Testis (tissue), 3 donors: ENCODE measurements around the gene RGL4. TPM values are rescaled to one million over a fixed set of nuclear protein-coding genes. Genes with fewer than 3 reads are reported as not detected.
"Not testable (repeated sequence)": the region's sequence is repeated elsewhere in the genome, so short reads cannot be mapped to it uniquely, and the experiment has no call there.

Experiments used
- DNase-seq: peaks from one replicate; pipeline ENCODE4 v3.0.0-alpha.2; 2019
- H3K27ac ChIP-seq, 2 donors: fragments of 200-600 bp; sonication (generic); one replicate each; pipeline ENCODE4 v1.5.1; 2019
- H3K27me3 ChIP-seq: fragments of 200-600 bp; sonication (generic); one replicate; pipeline ENCODE4 v1.5.1; 2019
- H3K36me3 ChIP-seq: fragments of 200-600 bp; sonication (generic); one replicate; pipeline ENCODE4 v1.5.1; 2017; ENCODE audit warnings: low read depth; ENCODE audit errors: missing control alignments
- H3K4me1 ChIP-seq: fragments of 200-600 bp; sonication (generic); one replicate; pipeline ENCODE4 v1.5.1; 2019
- H3K4me3 ChIP-seq, 2 donors: fragments of 200-600 bp; sonication (generic); one replicate each; pipeline ENCODE4 v1.5.1; 2017 to 2019
- H3K9me3 ChIP-seq: fragments of 200-600 bp; sonication (generic); one replicate; pipeline ENCODE4 v1.5.1; 2017
- CTCF ChIP-seq, 3 experiments: fragments of 450-650 bp in 2 of 3; fragments of 200-600 bp in 1 of 3; sonication (generic) in 1 of 3; IDR thresholded peaks; one replicate each; pipeline ENCODE4 v1.5.1; 2016 to 2019; ENCODE audit warnings: antibody characterized with exemption in 3 of 3, mild to moderate bottlenecking in 2 of 3, moderate library complexity in 1 of 3
- POLR2A ChIP-seq: fragments of 450-650 bp; IDR thresholded peaks from one replicate; pipeline ENCODE4 v1.6.1; 2017; ENCODE audit warnings: antibody characterized with exemption, mild to moderate bottlenecking, moderate library complexity
- WGBS, 2 donors: methylation state at CpG; one replicate each; pipeline ENCODE4 v1.1.5; 2018; 5-methylcytosine and 5-hydroxymethylcytosine counted together
- intact Hi-C: fragments of 100-400 bp; cut with DNase I; formaldehyde crosslinking; loops from one replicate; pipeline ENCODE4 v1.15.1; 2023; ENCODE audit warnings: low total_unique reads
- polyA plus RNA-seq: library from polyadenylated mRNA; stranded (reverse); fragments of 350-450 nt; fragmentation: Illumina TruSeq; extraction: RNeasy Lipid Tissue Mini Kit (QIAGEN cat#74804); gene quantifications from one replicate; pipeline ENCODE4 v1.2.3, GENCODE V29; 2014; ENCODE audit warnings: low read depth, low replicate concordance; ENCODE audit not compliant: insufficient read depth
- total RNA-seq, 2 donors: library from RNA; depleted of rRNA; stranded (reverse); fragments of >200 nt; gene quantifications; one replicate each; pipeline ENCODE4 v1.2.3, GENCODE V29; 2016

RGL4 gene
- total and polyA plus RNA-seq, 3 donors from 2014 or later = 5.3 to 10.1 (median 8.1) TPM

GRCh38 chr22:23652711-23653110, 38.1 kb upstream of the RGL4 start:
- intact Hi-C loops = no loop called here
- no peak for TF ChIP-seq POLR2A
- no peak for TF ChIP-seq CTCF (IDR thresholded peaks at IDR 0.05)
- DNase-seq = no peak
- WGBS, 2 donors = 82 to 89% methylated on average over 2 to 8 of the region's 8 CpGs
- Histone ChIP-seq H3K4me3 (no peak overlapping the region), H3K27me3 (no peaks in the 10 kb centered on the region), H3K27ac (no peak overlapping the region), H3K36me3 (no peaks in the 10 kb centered on the region), H3K4me1 (no peaks in the 10 kb centered on the region), H3K9me3 (no peaks in the 10 kb centered on the region)

GRCh38 chr22:23655891-23656475, 34.8 kb upstream of the RGL4 start:
- no peak for DNase-seq
- Histone ChIP-seq H3K27ac (no peak overlapping the region), H3K36me3 (no peaks in the 10 kb centered on the region), H3K27me3 (no peaks in the 10 kb centered on the region), H3K4me1 (no peaks in the 10 kb centered on the region), H3K4me3 (no peak overlapping the region), H3K9me3 (no peaks in the 10 kb centered on the region)
- no peak for TF ChIP-seq CTCF (IDR thresholded peaks at IDR 0.05)
- 96% methylated on average over 4 to 6 of the region's 6 CpGs for WGBS, 2 donors
- intact Hi-C loops = no loop called here

- no peak for DNase-seq
- Histone ChIP-seq H3K36me3 (no peaks in the 10 kb centered on the region), H3K9me3 (no peaks in the 10 kb centered on the region), H3K27ac (no peak overlapping the region), H3K4me3 (no peak overlapping the region), H3K4me1 (no peaks in the 10 kb centered on the region), H3K27me3 (no peaks in the 10 kb centered on the region)
- intact Hi-C loops = no loop called here
- no peak for TF ChIP-seq POLR2A
- no peak for TF ChIP-seq CTCF (IDR thresholded peaks at IDR 0.05)
- 64 to 74% methylated on average over 5 of the region's 5 CpGs for WGBS, 2 donors
Measured at GRCh38 chr22:23657727-23658126, 33.1 kb upstream of the RGL4 start.

- H3K36me3 ChIP-seq, H3K27ac ChIP-seq, intact Hi-C loops, H3K27me3 ChIP-seq, DNase-seq, H3K9me3 ChIP-seq, H3K4me3 ChIP-seq, H3K4me1 ChIP-seq: not testable (repeated sequence)
- 90 to 96% methylated on average over 4 of the region's 4 CpGs for WGBS, 2 donors
Measured at GRCh38 chr22:23660381-23660780, 30.4 kb upstream of the RGL4 start.

GRCh38 chr22:23670378-23671295, 20.2 kb upstream of the RGL4 start:
- DNase-seq = no peak
- TF ChIP-seq POLR2A (no peak), CTCF (IDR thresholded peaks at IDR 0.05) (no peak)
- intact Hi-C loops = no loop called here
- Histone ChIP-seq H3K27me3 (no peaks in the 10 kb centered on the region), H3K4me1 (no peaks in the 10 kb centered on the region), H3K9me3 (no peaks in the 10 kb centered on the region), H3K27ac (no peak overlapping the region), H3K4me3 (no peak overlapping the region), H3K36me3 (no peaks in the 10 kb centered on the region)
- 76% methylated on average over 7 to 16 of the region's 16 CpGs for WGBS, 2 donors

- H3K27ac ChIP-seq, DNase-seq, H3K4me1 ChIP-seq, H3K4me3 ChIP-seq, H3K9me3 ChIP-seq, H3K36me3 ChIP-seq, intact Hi-C loops, H3K27me3 ChIP-seq: not testable (repeated sequence)
- WGBS, 2 donors = no CpG with 5 or more reads among the region's 4 CpGs
Measured at GRCh38 chr22:23671387-23671786, 19.4 kb upstream of the RGL4 start.

GRCh38 chr22:23672307-23673049, 18.3 kb upstream of the RGL4 start:
- H3K9me3 ChIP-seq, DNase-seq, H3K36me3 ChIP-seq, H3K4me3 ChIP-seq, H3K27ac ChIP-seq, intact Hi-C loops, H3K27me3 ChIP-seq, H3K4me1 ChIP-seq: not testable (repeated sequence)
- 86 to 89% methylated on average over 6 to 8 of the region's 8 CpGs for WGBS, 2 donors
